Neural progenitor cell (in vitro differentiated cells): ENCODE data around the gene TECR. TPM values are rescaled to one million over a fixed set of nuclear protein-coding genes. Genes with fewer than 3 reads are reported as not detected.
A peak's percentile ranks its signal among the peaks of the same experiment; 100 is the strongest.

Experiments
- DNase-seq: peaks from one replicate; pipeline ENCODE4 v3.0.0-alpha.2; 2016; ENCODE audit warnings: low spot score
- H2AFZ ChIP-seq: fragments of 200-600 bp; sonication (generic); replicated peaks from 2 replicates; pipeline ENCODE4 v1.6.1; 2016; ENCODE audit warnings: antibody characterized with exemption
- H3F3A ChIP-seq: fragments of 200-600 bp; sonication (generic); 2 replicates; pipeline ENCODE4 v1.6.1; 2016; ENCODE audit warnings: antibody characterized with exemption, low read depth
- H3K27ac ChIP-seq: fragments of 200-600 bp; sonication (generic); 2 replicates; pipeline ENCODE4 v1.5.1; 2016; ENCODE audit warnings: mild to moderate bottlenecking
- H3K27me3 ChIP-seq: fragments of 200-600 bp; sonication (generic); 2 replicates; pipeline ENCODE4 v1.6.1; 2016; ENCODE audit warnings: mild to moderate bottlenecking, moderate library complexity
- H3K36me3 ChIP-seq: fragments of 200-600 bp; sonication (generic); 2 replicates; pipeline ENCODE4 v1.5.1; 2016
- H3K4me1 ChIP-seq: fragments of 200-600 bp; sonication (generic); 2 replicates; pipeline ENCODE4 v1.6.1; 2016; ENCODE audit warnings: mixed run types
- H3K4me2 ChIP-seq: fragments of 200-600 bp; sonication (generic); 2 replicates; pipeline ENCODE4 v1.6.1; 2016
- H3K4me3 ChIP-seq: fragments of 200-600 bp; sonication (generic); 2 replicates; pipeline ENCODE4 v1.5.1; 2016
- H3K79me2 ChIP-seq: fragments of 200-600 bp; sonication (generic); 2 replicates; pipeline ENCODE4 v1.6.1; 2016; ENCODE audit warnings: low read depth
- H3K9ac ChIP-seq: fragments of 200-600 bp; sonication (generic); 2 replicates; pipeline ENCODE4 v1.6.1; 2016
- H3K9me3 ChIP-seq: fragments of 200-600 bp; sonication (generic); 2 replicates; pipeline ENCODE4 v1.5.1; 2016; ENCODE audit warnings: low read depth
- H4K20me1 ChIP-seq: fragments of 200-600 bp; sonication (generic); 2 replicates; pipeline ENCODE4 v1.6.1; 2016; ENCODE audit warnings: low read depth
- H3K27ac Mint-ChIP-seq: 3 replicates; pipeline ENCODE4 v1.8.0; 2021; ENCODE audit warnings: mixed read lengths
- H3K27me3 Mint-ChIP-seq: 2 replicates; pipeline ENCODE4 v1.8.0; 2022; ENCODE audit warnings: low read depth, mild to moderate bottlenecking, inconsistent platforms, moderate library complexity, mixed read lengths; ENCODE audit not compliant: insufficient read depth
- H3K36me3 Mint-ChIP-seq: 3 replicates; pipeline ENCODE4 v1.8.0; 2021; ENCODE audit warnings: mixed read lengths
- H3K4me1 Mint-ChIP-seq: 3 replicates; pipeline ENCODE4 v1.8.0; 2021; ENCODE audit warnings: mixed read lengths
- H3K4me3 Mint-ChIP-seq: 3 replicates; pipeline ENCODE4 v1.8.0; 2021; ENCODE audit warnings: mild to moderate bottlenecking, moderate library complexity, mixed read lengths
- H3K9me3 Mint-ChIP-seq: 3 replicates; pipeline ENCODE4 v1.8.0; 2020; ENCODE audit warnings: mixed read lengths
- CTCF ChIP-seq: fragments of 200-600 bp; sonication (generic); IDR thresholded peaks from 2 replicates; pipeline ENCODE4 v1.5.1; 2017; ENCODE audit warnings: antibody characterized with exemption, mild to moderate bottlenecking
- EZH2 ChIP-seq: fragments of 200-600 bp; sonication (generic); IDR thresholded peaks from 2 replicates; pipeline ENCODE4 v1.6.1; 2017; ENCODE audit warnings: antibody characterized with exemption, mild to moderate bottlenecking, moderate library complexity
- EZH2phosphoT487 ChIP-seq: fragments of 200-600 bp; sonication (generic); IDR thresholded peaks from 2 replicates; pipeline ENCODE4 v1.6.1; 2017; ENCODE audit warnings: antibody characterized with exemption
- total RNA-seq: library from RNA; depleted of rRNA; stranded (reverse); fragments of >200 nt; gene quantifications from 2 replicates; pipeline ENCODE4 v1.2.3, GENCODE V29; 2015; ENCODE audit warnings: low replicate concordance

TECR gene
- total RNA-seq, 1 donor from 2014 or later = 41.9 TPM

DNA sequence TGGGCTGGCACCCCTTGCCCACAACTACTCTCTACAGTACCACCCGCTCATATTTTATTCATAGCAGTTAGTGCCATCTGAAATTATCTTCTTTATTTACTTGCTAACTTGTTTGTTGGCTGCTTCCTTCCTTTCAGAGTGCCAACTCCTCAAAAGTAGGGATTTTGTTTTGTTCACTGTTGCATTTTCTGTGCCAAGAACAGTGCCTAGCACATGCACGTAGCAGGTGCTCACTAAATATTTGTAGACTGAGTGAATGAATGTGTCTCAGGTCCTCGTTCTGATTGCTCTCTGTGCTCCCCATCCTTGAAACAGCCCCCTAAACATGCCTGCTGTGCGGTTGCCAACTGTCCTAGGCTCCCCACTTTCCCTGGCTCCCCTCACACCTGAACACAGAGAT lies 35.0 kb upstream of the TECR start:
- peak overlapping the region; percentile 21 for H3K27ac Mint-ChIP-seq
- H3K9ac ChIP-seq = no peak overlapping the region

DNA sequence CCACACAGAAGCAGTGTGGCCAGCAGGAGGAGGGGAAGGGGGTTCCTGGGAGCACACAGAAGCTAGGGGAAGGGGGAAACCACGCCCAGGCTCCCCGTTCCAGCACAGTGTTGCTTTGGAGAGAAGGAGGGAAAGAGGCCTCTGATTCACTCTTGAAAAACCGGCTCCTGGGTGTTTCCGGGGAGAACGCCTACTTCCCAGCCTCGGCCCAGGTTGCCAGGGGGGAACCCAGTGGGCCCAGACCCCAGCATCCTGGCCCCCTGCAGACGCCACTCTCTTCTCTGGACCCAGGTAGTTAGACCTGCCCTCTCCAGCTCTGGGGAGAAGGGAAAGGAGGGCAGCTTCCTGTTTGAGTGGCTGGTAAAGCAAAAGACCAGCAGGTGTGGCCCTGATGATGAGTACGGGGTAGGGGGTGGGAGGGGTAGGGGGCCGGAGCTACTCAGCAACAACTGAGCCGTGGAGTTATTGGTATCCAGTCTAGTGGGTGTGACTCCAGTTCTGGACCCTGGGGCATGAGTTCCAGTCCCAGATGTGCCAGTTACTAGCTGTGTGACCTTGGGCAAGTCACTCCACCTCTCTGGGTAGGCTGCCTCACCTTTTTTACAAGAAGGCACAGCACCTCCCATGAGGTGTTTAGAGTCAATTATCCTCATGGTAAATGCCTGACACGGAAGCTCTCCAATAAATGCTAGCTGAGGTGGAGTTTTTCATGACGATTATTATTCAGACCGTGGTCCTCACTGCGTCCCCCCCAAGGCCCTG lies 34.3 kb upstream of the TECR start:
- Mint-ChIP-seq H3K4me3 (peak overlapping the region; percentile 95), H3K36me3 (peaks cover 8% of the 10 kb centered on the region), H3K27ac (no peak overlapping the region), H3K27me3 (peaks cover 14% of the 10 kb centered on the region), H3K9me3 (no peaks in the 10 kb centered on the region), H3K4me1 (peaks cover 24% of the 10 kb centered on the region)
- Histone ChIP-seq H3K27ac (no peak overlapping the region), H3F3A (peaks cover 13% of the 10 kb centered on the region), H3K4me2 (peak overlapping the region; percentile 87), H3K27me3 (no peaks in the 10 kb centered on the region), H3K79me2 (peaks cover 35% of the 10 kb centered on the region), H4K20me1 (peaks cover 33% of the 10 kb centered on the region), H3K4me3 (peak overlapping the region; percentile 91), H2AFZ (no peak overlapping the region), H3K4me1 (peaks cover 10% of the 10 kb centered on the region), H3K36me3 (no peaks in the 10 kb centered on the region), H3K9me3 (no peaks in the 10 kb centered on the region), H3K9ac (peak overlapping the region; percentile 57)
- DNase-seq = no peak
- TF ChIP-seq EZH2phosphoT487 = no peak
- TF ChIP-seq CTCF = no peak
- no peak for TF ChIP-seq EZH2

More for the DNA sequence above, 35.0 kb upstream of the TECR start:
- Histone ChIP-seq H3K9me3 (no peaks in the 10 kb centered on the region), H3K4me3 (peak overlapping the region; percentile 91), H3K36me3 (no peaks in the 10 kb centered on the region), H3K27me3 (no peaks in the 10 kb centered on the region), H3K4me1 (peaks cover 10% of the 10 kb centered on the region), H2AFZ (no peak overlapping the region), H3K4me2 (peak overlapping the region; percentile 87), H3F3A (peaks cover 13% of the 10 kb centered on the region), H3K27ac (no peak overlapping the region), H4K20me1 (peaks cover 33% of the 10 kb centered on the region), H3K79me2 (peaks cover 35% of the 10 kb centered on the region)
- Mint-ChIP-seq H3K36me3 (peaks cover 13% of the 10 kb centered on the region), H3K4me3 (peak overlapping the region; percentile 95), H3K9me3 (no peaks in the 10 kb centered on the region), H3K27me3 (peaks cover 14% of the 10 kb centered on the region), H3K4me1 (peaks cover 24% of the 10 kb centered on the region)
- TF ChIP-seq CTCF (no peak), EZH2phosphoT487 (no peak), EZH2 (no peak)
- DNase-seq = no peak

GRCh38 chr19:14495672-14496028 lies 33.7 kb upstream of the TECR start:
- H4K20me1 ChIP-seq = peaks cover 33% of the 10 kb centered on the region
- H3K9me3 Mint-ChIP-seq = no peaks in the 10 kb centered on the region
- H3K27ac Mint-ChIP-seq = no peak overlapping the region
- H3K36me3 Mint-ChIP-seq = peaks cover 8% of the 10 kb centered on the region
- peak overlapping the region; percentile 87 for H3K4me2 ChIP-seq
- H3K4me3 Mint-ChIP-seq = peak overlapping the region; percentile 95
- H3K9ac ChIP-seq = peak overlapping the region; percentile 57
- DNase-seq = no peak
- H3K4me3 ChIP-seq = peak overlapping the region; percentile 91
- H3K27me3 Mint-ChIP-seq = peaks cover 14% of the 10 kb centered on the region
- no peaks in the 10 kb centered on the region for H3K36me3 ChIP-seq
- no peaks in the 10 kb centered on the region for H3K27me3 ChIP-seq
- peaks cover 35% of the 10 kb centered on the region for H3K79me2 ChIP-seq
- peaks cover 13% of the 10 kb centered on the region for H3F3A ChIP-seq
- H2AFZ ChIP-seq = no peak overlapping the region
- no peak for TF ChIP-seq EZH2phosphoT487
- no peak for TF ChIP-seq EZH2
- no peak for TF ChIP-seq CTCF
- peaks cover 24% of the 10 kb centered on the region for H3K4me1 Mint-ChIP-seq
- peaks cover 10% of the 10 kb centered on the region for H3K4me1 ChIP-seq
- no peak overlapping the region for H3K27ac ChIP-seq
- H3K9me3 ChIP-seq = no peaks in the 10 kb centered on the region
